ENCODE measurements around the gene ZSWIM8. TPM values are rescaled to one million over a fixed set of nuclear protein-coding genes. Genes with fewer than 3 reads are reported as not detected.

ZSWIM8 gene
- total RNA-seq, 1 experiment from 2014 or later, result 59.1 TPM

- ChIA-PET CTCF (no interaction called here), POLR2A (no interaction called here)
- peaks cover 49% of the 10 kb centered on the region for H3K36me3 Mint-ChIP-seq
- no peaks in the 10 kb centered on the region for H3K9me3 Mint-ChIP-seq
- TF ChIP-seq AR (CRISPR knock-in tag; IDR thresholded peaks at IDR 0.05) (no peak), SMAD3 (CRISPR knock-in tag; IDR thresholded peaks at IDR 0.05; ENCODE audit: borderline replicate concordance) (no peak), ATF2 (CRISPR knock-in tag; IDR thresholded peaks at IDR 0.05; ENCODE audit: borderline replicate concordance, low read depth) (no peak), ZNF416 (CRISPR knock-in tag; IDR thresholded peaks at IDR 0.05) (no peak)
- H3K27ac Mint-ChIP-seq, result no peak overlapping the region
- H3K27me3 Mint-ChIP-seq (ENCODE audit: low read depth), result no peaks in the 10 kb centered on the region
- H3K4me3 Mint-ChIP-seq, result no peak overlapping the region
- H3K4me1 Mint-ChIP-seq, result no peaks in the 10 kb centered on the region
- DNase-seq (ENCODE audit: low spot score) (no peak), ATAC-seq (no peak)
Measured at GRCh38 chr10:73803680-73804286, 18.4 kb downstream of the ZSWIM8 start.

GRCh38 chr10:73806176-73806950 lies 21.0 kb downstream of the ZSWIM8 start:
- ATAC-seq, result no peak
- H3K4me3 Mint-ChIP-seq, result no peak overlapping the region
- ChIA-PET CTCF (interaction anchor here (0.5 kb wide), 1 partner anchor 28 kb away, joined by 3 read pairs; no protein-coding TSS in a partner anchor), POLR2A (no interaction called here)
- H3K9me3 Mint-ChIP-seq, result no peaks in the 10 kb centered on the region
- H3K27ac Mint-ChIP-seq, result no peak overlapping the region
- no peak for DNase-seq (ENCODE audit: low spot score)
- H3K4me1 Mint-ChIP-seq, result peaks cover 4% of the 10 kb centered on the region; the same call in 1 of the 2 replicates
- no peaks in the 10 kb centered on the region for H3K27me3 Mint-ChIP-seq (ENCODE audit: low read depth)
- H3K36me3 Mint-ChIP-seq, result peaks cover 44% of the 10 kb centered on the region
- no peak for TF ChIP-seq PRRX2 (CRISPR knock-in tag; IDR thresholded peaks at IDR 0.05)
- no peak for TF ChIP-seq SMAD4 (CRISPR knock-in tag; IDR thresholded peaks at IDR 0.05)
- no peak for TF ChIP-seq E2F4 (CRISPR knock-in tag; IDR thresholded peaks at IDR 0.05; ENCODE audit: borderline replicate concordance, low read depth)
- TF ChIP-seq TP53 (CRISPR knock-in tag; IDR thresholded peaks at IDR 0.05), result no peak
- no peak for TF ChIP-seq HMGXB4 (CRISPR knock-in tag; IDR thresholded peaks at IDR 0.05)
- no peak for TF ChIP-seq MLX (CRISPR knock-in tag; IDR thresholded peaks at IDR 0.05)
- TF ChIP-seq ZNF532 (CRISPR knock-in tag; IDR thresholded peaks at IDR 0.05; ENCODE audit: borderline replicate concordance), result no peak
- no peak for TF ChIP-seq FOXJ3 (CRISPR knock-in tag; IDR thresholded peaks at IDR 0.05; ENCODE audit: borderline replicate concordance)
- TF ChIP-seq HMGA2 (CRISPR knock-in tag; IDR thresholded peaks at IDR 0.05), result no peak
- TF ChIP-seq ETV6 (CRISPR knock-in tag; IDR thresholded peaks at IDR 0.05), result no peak
- TF ChIP-seq STAT6 (CRISPR knock-in tag; conservative IDR thresholded peaks at IDR 0.05; ENCODE audit: low read depth), result no peak
- no peak for TF ChIP-seq E2F1 (CRISPR knock-in tag; IDR thresholded peaks at IDR 0.05)

Data from WTC11 (cell line).